A673 (cell line): ENCODE results near the gene TSPAN3. TPM values are rescaled to one million over a fixed set of nuclear protein-coding genes. Genes with fewer than 3 reads are reported as not detected.

Source experiments
- BruUV-seq: library from RNA; stranded (reverse); fragments of 400-500 nt; replicated peaks from 2 replicates; lab custom pipeline; 2021; lab: Mats Ljungman, UMichigan
- CTCF ChIA-PET: fragments of 300-600 bp; sonication (Branson Sonifier 250); formaldehyde crosslinking; loops from one replicate; lab custom pipeline; 2022; ENCODE audit warnings: antibody characterized with exemption; lab: Charles Lee
- POLR2A ChIA-PET: fragments of 300-600 bp; sonication (Branson Sonifier 250); formaldehyde crosslinking; loops from one replicate; lab custom pipeline; 2022; ENCODE audit warnings: antibody characterized with exemption; ENCODE audit not compliant: low non-redundant PET; lab: Charles Lee
- DNase-seq: peaks from one replicate; pipeline ENCODE4 v3.0.0-alpha.2; 2015; ENCODE audit warnings: low spot score
- H3K27ac ChIP-seq: fragments of 200-600 bp; sonication (generic); 2 replicates; pipeline ENCODE4 v1.5.1; 2016; ENCODE audit warnings: mixed run types, low read depth, mild to moderate bottlenecking, mixed read lengths, antibody characterized with exemption, low read length; ENCODE audit not compliant: poor library complexity, severe bottlenecking
- H3K27me3 ChIP-seq: fragments of 200-600 bp; sonication (generic); replicated peaks from 2 replicates; pipeline ENCODE4 v1.6.1; 2017; ENCODE audit warnings: mixed run types, low read depth, mild to moderate bottlenecking, mixed read lengths, antibody characterized with exemption, low read length; ENCODE audit not compliant: insufficient read depth, poor library complexity
- H3K36me3 ChIP-seq: fragments of 200-600 bp; sonication (generic); 2 replicates; pipeline ENCODE4 v1.6.1; 2016; ENCODE audit warnings: mixed run types, mild to moderate bottlenecking, mixed read lengths, antibody characterized with exemption, low read length; ENCODE audit not compliant: insufficient read depth, poor library complexity, severe bottlenecking
- H3K4me1 ChIP-seq: fragments of 200-600 bp; sonication (generic); 2 replicates; pipeline ENCODE4 v1.6.1; 2017; ENCODE audit warnings: mixed run types, mild to moderate bottlenecking, mixed read lengths, antibody characterized with exemption, low read length; ENCODE audit not compliant: insufficient read depth, poor library complexity, severe bottlenecking
- H3K4me3 ChIP-seq: fragments of 200-600 bp; sonication (generic); 2 replicates; pipeline ENCODE4 v1.5.1; 2016; ENCODE audit warnings: low read depth, mixed run types, mild to moderate bottlenecking, mixed read lengths, low read length; ENCODE audit not compliant: poor library complexity, severe bottlenecking
- H3K9me3 ChIP-seq: fragments of 200-600 bp; sonication (generic); 2 replicates; pipeline ENCODE4 v1.6.1; 2016; ENCODE audit warnings: mixed run types, low read depth, mild to moderate bottlenecking, mixed read lengths, antibody characterized with exemption, low read length; ENCODE audit not compliant: poor library complexity, severe bottlenecking
- CTCF ChIP-seq: fragments of 300-800, 200-600 bp; sonication (generic); conservative IDR thresholded peaks from 2 replicates; pipeline ENCODE4 v1.5.1; 2017; ENCODE audit warnings: low read depth, mild to moderate bottlenecking, antibody characterized with exemption, low read length, moderate library complexity, mixed read lengths
- EZH2 ChIP-seq: fragments of 200-600 bp; sonication (generic); IDR thresholded peaks from 2 replicates; pipeline ENCODE4 v1.6.1; 2017; ENCODE audit warnings: borderline replicate concordance, low read depth, mild to moderate bottlenecking, mixed read lengths, antibody characterized with exemption, low read length; ENCODE audit not compliant: poor library complexity, severe bottlenecking
- intact Hi-C: fragments of 100-400 bp; cut with micrococcal nuclease; formaldehyde crosslinking; loops from one replicate; pipeline ENCODE4 v1.10.0; 2022; ENCODE audit not compliant: unreplicated experiment
- total RNA-seq: library from RNA; stranded (reverse); gene quantifications from 2 replicates; pipeline ENCODE4 v1.2.3, GENCODE V29; 2021

TSPAN3 gene
- total RNA-seq, 1 experiment from 2014 or later, result 224 TPM

GRCh38 chr15:77034695-77035489 lies 36.0 kb downstream of the TSPAN3 start:
- POLR2A ChIA-PET, result no interaction called here
- no peaks in the 10 kb centered on the region for H3K36me3 ChIP-seq
- CTCF ChIA-PET, result interaction anchor here (2.7 kb wide), 1 partner anchor 509 kb away, joined by 10 read pairs; no protein-coding TSS in a partner anchor
- peaks cover 6% of the 10 kb centered on the region for H3K4me1 ChIP-seq
- TF ChIP-seq EZH2 (no peak), CTCF (peak; percentile 94)
- H3K9me3 ChIP-seq, result no peaks in the 10 kb centered on the region
- intact Hi-C loops, result no loop called here
- H3K4me3 ChIP-seq, result no peak overlapping the region
- no peaks in the 10 kb centered on the region for H3K27me3 ChIP-seq
- BruUV-seq, result no TSS peak
- peak overlapping the region; percentile 17 for H3K27ac ChIP-seq
- DNase-seq, result peak; percentile 60

GRCh38 chr15:77033729-77034671 lies 36.9 kb downstream of the TSPAN3 start:
- peaks cover 8% of the 10 kb centered on the region for H3K4me1 ChIP-seq
- H3K27me3 ChIP-seq, result no peaks in the 10 kb centered on the region
- H3K36me3 ChIP-seq, result no peaks in the 10 kb centered on the region
- H3K27ac ChIP-seq, result no peak overlapping the region
- BruUV-seq, result no TSS peak
- H3K9me3 ChIP-seq, result no peaks in the 10 kb centered on the region
- H3K4me3 ChIP-seq, result no peak overlapping the region
- no peak for DNase-seq
- CTCF ChIA-PET, result interaction anchor here (2.7 kb wide), 1 partner anchor 510 kb away, joined by 10 read pairs; no protein-coding TSS in a partner anchor
- POLR2A ChIA-PET, result no interaction called here
- TF ChIP-seq EZH2, result no peak
- intact Hi-C loops, result no loop called here

GRCh38 chr15:77033417-77033728 lies 37.5 kb downstream of the TSPAN3 start:
- H3K4me1 ChIP-seq, result peaks cover 8% of the 10 kb centered on the region
- no peaks in the 10 kb centered on the region for H3K36me3 ChIP-seq
- H3K9me3 ChIP-seq, result no peaks in the 10 kb centered on the region
- TF ChIP-seq EZH2 (no peak), CTCF (no peak)
- CTCF ChIA-PET, result interaction anchor here (2.7 kb wide), 1 partner anchor 510 kb away, joined by 10 read pairs; no protein-coding TSS in a partner anchor
- H3K4me3 ChIP-seq, result no peak overlapping the region
- no TSS peak for BruUV-seq
- no peaks in the 10 kb centered on the region for H3K27me3 ChIP-seq
- intact Hi-C loops, result no loop called here
- DNase-seq, result no peak
- POLR2A ChIA-PET, result no interaction called here
- H3K27ac ChIP-seq, result no peak overlapping the region
